ENCODE results near the gene ANKRD62.
"Not testable (repeated sequence)": the region's sequence is repeated elsewhere in the genome, so short reads cannot be mapped to it uniquely, and the experiment has no call there.

The ANKRD62 gene

DNA sequence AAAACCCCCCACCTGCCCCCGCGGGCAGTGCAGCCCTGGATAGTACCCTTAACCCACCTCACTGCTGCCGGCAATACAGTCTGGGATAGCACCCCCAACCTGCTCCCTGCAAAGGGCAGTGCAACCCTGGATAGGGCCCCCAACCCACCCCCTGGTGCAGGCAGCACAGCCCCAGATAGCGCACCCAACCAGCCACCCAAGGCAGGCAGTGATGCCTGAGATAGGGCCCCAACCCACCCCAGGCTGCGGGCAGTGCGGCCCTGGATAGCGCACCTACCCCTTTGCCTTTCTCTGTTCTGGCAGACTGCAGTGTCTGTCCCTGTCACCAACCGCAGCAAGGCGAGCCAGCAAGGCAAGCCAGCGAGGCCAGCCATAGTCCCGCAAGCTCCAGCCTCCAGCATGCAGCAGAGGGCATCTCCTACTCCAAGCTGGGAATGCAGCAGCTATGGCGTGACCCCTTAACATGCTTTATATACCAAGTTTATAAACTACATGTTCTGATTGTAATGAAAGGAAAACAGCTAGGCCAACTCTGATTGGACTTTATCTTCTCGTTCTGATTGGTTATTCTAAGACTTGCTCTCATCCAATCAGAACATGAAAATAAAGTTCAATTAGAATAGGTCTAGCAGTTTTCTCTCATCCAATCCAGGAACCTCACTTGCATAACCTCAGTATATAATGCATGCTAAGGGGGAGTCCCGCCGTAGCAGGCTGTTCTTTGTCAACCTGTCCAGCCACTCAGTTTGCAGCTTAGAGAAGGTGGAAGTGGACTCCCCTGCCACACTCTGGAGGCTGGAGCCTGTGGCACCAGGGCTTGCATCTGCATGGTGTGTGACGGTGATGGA is 34.1 kb upstream of the ANKRD62 start:
- no peak overlapping the region for H3K27ac Mint-ChIP-seq

GRCh38 chr18:12060182-12060870 is 33.3 kb upstream of the ANKRD62 start:
- H3K27me3 Mint-ChIP-seq (ENCODE audit: low read depth): no peaks in the 10 kb centered on the region
- no peaks in the 10 kb centered on the region for H3K36me3 Mint-ChIP-seq (ENCODE audit: low read depth)
- DNase-seq (ENCODE audit: low spot score): no peak
- no peaks in the 10 kb centered on the region for H3K4me1 Mint-ChIP-seq (ENCODE audit: low read depth)
- H3K9me3 Mint-ChIP-seq: no peaks in the 10 kb centered on the region
- H3K4me3 Mint-ChIP-seq: no peak overlapping the region
- H3K27ac Mint-ChIP-seq: no peak overlapping the region

More for the DNA sequence above, 34.1 kb upstream of the ANKRD62 start:
- H3K36me3 Mint-ChIP-seq (ENCODE audit: low read depth): no peaks in the 10 kb centered on the region
- no peaks in the 10 kb centered on the region for H3K4me1 Mint-ChIP-seq (ENCODE audit: low read depth)
- no peak overlapping the region for H3K4me3 Mint-ChIP-seq
- no peak for DNase-seq (ENCODE audit: low spot score)
- H3K27me3 Mint-ChIP-seq (ENCODE audit: low read depth): no peaks in the 10 kb centered on the region
- H3K9me3 Mint-ChIP-seq: no peaks in the 10 kb centered on the region

DNA sequence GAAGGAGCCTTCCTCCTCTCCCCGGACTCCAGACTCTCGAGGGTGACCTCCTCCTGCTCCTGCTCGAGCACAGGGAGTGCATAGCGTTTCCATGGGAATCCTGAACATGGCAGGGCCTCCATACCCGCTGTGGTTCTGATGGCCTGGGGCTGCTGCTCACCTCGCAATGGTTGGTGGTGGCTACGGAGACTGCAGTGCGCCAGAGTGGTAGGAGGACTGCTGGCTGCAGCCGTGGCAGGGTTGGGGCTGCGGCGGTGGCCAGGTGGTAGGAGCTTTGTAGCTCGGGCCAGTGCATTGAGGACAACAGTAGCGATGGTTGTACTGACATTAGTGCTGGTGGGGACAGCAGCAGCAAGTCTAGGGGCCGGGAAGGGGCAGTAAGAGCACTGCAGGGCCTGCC is 32.0 kb upstream of the ANKRD62 start:
- Mint-ChIP-seq H3K27me3 (ENCODE audit: low read depth) (no peaks in the 10 kb centered on the region), H3K4me1 (ENCODE audit: low read depth) (no peaks in the 10 kb centered on the region), H3K4me3 (no peak overlapping the region), H3K27ac (no peak overlapping the region), H3K36me3 (ENCODE audit: low read depth) (no peaks in the 10 kb centered on the region), H3K9me3 (no peaks in the 10 kb centered on the region)
- DNase-seq (ENCODE audit: low spot score): no peak

GRCh38 chr18:12062974-12063373 is 30.7 kb upstream of the ANKRD62 start:
- H3K4me3 Mint-ChIP-seq: no peak overlapping the region
- H3K9me3 Mint-ChIP-seq: no peaks in the 10 kb centered on the region
- no peaks in the 10 kb centered on the region for H3K27me3 Mint-ChIP-seq (ENCODE audit: low read depth)
- H3K4me1 Mint-ChIP-seq (ENCODE audit: low read depth): no peaks in the 10 kb centered on the region
- H3K27ac Mint-ChIP-seq: no peak overlapping the region
- DNase-seq (ENCODE audit: low spot score): no peak
- H3K36me3 Mint-ChIP-seq (ENCODE audit: low read depth): no peaks in the 10 kb centered on the region

GRCh38 chr18:12064086-12064763 is 29.4 kb upstream of the ANKRD62 start:
- Mint-ChIP-seq H3K27me3 (ENCODE audit: low read depth) (no peaks in the 10 kb centered on the region), H3K9me3 (no peaks in the 10 kb centered on the region), H3K27ac (no peak overlapping the region), H3K4me3 (no peak overlapping the region), H3K36me3 (ENCODE audit: low read depth) (no peaks in the 10 kb centered on the region), H3K4me1 (ENCODE audit: low read depth) (no peaks in the 10 kb centered on the region)
- no peak for DNase-seq (ENCODE audit: low spot score)

- no peaks in the 10 kb centered on the region for H3K36me3 Mint-ChIP-seq (ENCODE audit: low read depth)
- DNase-seq (ENCODE audit: low spot score): no peak
- H3K4me1 Mint-ChIP-seq (ENCODE audit: low read depth): no peaks in the 10 kb centered on the region
- peaks cover under 1% of the 10 kb centered on the region for H3K27me3 Mint-ChIP-seq (ENCODE audit: low read depth)
- H3K4me3 Mint-ChIP-seq: no peak overlapping the region
- H3K9me3 Mint-ChIP-seq: no peaks in the 10 kb centered on the region
- H3K27ac Mint-ChIP-seq: no peak overlapping the region
These were observed 28.2 kb upstream of the ANKRD62 start for GRCh38 chr18:12065397-12065796.

DNA sequence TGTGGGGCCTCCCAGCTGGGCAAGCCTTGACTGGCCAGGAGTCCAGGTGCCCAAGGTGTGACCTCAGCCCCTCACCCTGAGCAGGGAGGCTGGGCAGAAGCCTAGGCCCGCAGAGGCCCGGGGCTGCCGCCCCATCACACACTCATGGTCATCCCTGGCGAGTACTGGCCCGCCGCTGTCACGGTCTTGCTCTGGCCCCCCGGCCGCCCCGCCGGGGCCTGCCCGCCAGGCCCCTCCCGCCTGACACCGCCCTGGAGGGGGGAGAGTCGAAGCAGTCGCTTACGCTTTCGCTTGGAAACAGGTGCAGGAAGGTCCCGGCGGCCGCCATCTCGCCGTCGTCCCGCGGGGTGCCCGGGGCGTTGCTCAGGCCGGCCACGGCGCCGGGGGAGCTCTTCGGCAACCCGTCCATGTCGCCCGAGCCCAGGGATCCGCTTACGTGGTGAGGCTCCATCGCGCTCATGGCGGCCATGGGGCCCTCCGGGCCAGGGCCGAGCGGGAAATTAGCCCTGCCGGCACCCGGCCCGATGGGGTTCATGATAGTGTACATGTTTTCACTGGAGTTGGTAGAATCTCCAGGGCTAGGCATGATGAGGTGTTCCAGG is 26.6 kb upstream of the ANKRD62 start:
- Mint-ChIP-seq H3K27ac (no peak overlapping the region), H3K4me3 (no peak overlapping the region), H3K4me1 (ENCODE audit: low read depth) (no peaks in the 10 kb centered on the region), H3K36me3 (ENCODE audit: low read depth) (no peaks in the 10 kb centered on the region), H3K9me3 (no peaks in the 10 kb centered on the region), H3K27me3 (ENCODE audit: low read depth) (peaks cover 13% of the 10 kb centered on the region)
- no peak for DNase-seq (ENCODE audit: low spot score)

DNA sequence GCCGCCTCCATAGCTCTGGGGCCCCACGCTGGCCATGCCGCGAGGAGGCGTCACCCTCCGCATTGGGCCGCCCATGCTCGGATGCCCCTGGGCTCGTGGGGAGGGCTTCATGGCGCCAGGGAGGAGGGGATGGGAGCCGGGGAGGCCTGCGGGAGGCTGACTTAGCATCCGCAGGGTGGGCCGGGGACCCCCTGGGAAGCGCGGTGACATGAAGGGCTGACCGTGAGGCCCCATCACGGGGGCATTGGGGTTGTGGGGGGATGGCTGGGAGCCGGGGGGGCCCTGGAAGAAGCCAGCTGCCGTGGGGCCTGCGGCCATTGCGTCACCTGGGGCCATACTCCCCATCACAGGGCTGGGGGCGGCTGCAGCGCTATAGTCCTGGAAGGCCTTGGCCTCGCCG is 26.0 kb upstream of the ANKRD62 start:
- H3K27me3 Mint-ChIP-seq (ENCODE audit: low read depth): peaks cover 16% of the 10 kb centered on the region
- H3K4me1 Mint-ChIP-seq (ENCODE audit: low read depth): no peaks in the 10 kb centered on the region
- DNase-seq (ENCODE audit: low spot score): no peak
- H3K4me3 Mint-ChIP-seq: no peak overlapping the region
- H3K36me3 Mint-ChIP-seq (ENCODE audit: low read depth): no peaks in the 10 kb centered on the region
- no peaks in the 10 kb centered on the region for H3K9me3 Mint-ChIP-seq
- no peak overlapping the region for H3K27ac Mint-ChIP-seq

DNA sequence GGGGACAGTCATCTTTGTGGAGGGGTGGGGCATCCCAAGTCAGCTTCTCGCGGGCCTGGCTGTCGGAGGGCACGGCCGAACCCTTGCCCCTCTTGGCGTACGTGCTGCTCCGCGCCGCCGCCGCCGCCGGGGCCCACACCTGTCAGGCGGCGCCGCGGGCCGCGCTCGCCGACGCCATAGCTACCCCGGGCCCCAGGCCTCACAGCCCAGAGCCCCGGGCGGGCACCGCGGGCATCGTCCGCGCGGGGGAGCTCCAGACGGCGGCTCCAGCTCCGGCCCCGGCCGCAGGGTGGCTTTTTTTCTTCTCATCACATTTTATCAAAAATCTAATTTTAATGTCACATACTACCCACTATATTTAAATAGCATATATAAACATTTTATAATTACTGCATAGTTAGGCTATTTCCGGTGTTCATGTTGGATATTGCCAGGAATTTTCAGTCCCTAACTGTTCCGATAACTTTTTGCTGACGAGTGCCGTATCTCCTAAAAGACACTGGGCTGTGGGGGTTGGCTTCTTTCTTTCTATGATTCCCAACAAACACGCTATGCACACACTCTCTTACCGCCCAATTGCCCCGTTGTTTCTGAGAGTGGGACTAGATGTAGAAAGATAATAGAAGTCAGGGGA is 25.2 kb upstream of the ANKRD62 start:
- not testable (repeated sequence) for DNase-seq (ENCODE audit: low spot score); H3K4me1 Mint-ChIP-seq (ENCODE audit: low read depth); H3K9me3 Mint-ChIP-seq; H3K27ac Mint-ChIP-seq; H3K4me3 Mint-ChIP-seq; H3K36me3 Mint-ChIP-seq (ENCODE audit: low read depth)
- peaks cover 20% of the 10 kb centered on the region for H3K27me3 Mint-ChIP-seq (ENCODE audit: low read depth)

DNA sequence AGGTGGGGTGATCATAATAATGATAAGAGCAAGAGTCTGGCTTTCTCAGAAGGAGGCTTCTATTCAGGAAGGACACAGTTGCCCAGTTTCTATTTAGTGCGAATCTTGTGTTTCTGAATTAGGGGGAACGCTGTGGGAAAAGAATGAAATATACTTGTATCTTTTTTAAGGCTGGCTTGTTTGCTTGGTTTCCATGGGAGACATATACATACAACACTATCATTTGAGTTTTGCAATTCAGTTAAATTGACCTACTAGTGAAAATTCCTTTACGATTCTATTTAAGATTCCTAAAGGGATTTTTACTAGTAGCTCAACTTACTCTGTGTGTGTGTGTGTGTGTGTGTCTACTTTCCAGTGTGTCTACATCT is 24.7 kb upstream of the ANKRD62 start:
- Mint-ChIP-seq H3K9me3 (no peaks in the 10 kb centered on the region), H3K27ac (no peak overlapping the region), H3K4me1 (ENCODE audit: low read depth) (no peaks in the 10 kb centered on the region), H3K27me3 (ENCODE audit: low read depth) (peaks cover 22% of the 10 kb centered on the region), H3K4me3 (no peak overlapping the region), H3K36me3 (ENCODE audit: low read depth) (no peaks in the 10 kb centered on the region)
- no peak for DNase-seq (ENCODE audit: low spot score)

GRCh38 chr18:12071066-12071465 is 22.6 kb upstream of the ANKRD62 start:
- H3K36me3 Mint-ChIP-seq (ENCODE audit: low read depth): not testable (repeated sequence)

DNA sequence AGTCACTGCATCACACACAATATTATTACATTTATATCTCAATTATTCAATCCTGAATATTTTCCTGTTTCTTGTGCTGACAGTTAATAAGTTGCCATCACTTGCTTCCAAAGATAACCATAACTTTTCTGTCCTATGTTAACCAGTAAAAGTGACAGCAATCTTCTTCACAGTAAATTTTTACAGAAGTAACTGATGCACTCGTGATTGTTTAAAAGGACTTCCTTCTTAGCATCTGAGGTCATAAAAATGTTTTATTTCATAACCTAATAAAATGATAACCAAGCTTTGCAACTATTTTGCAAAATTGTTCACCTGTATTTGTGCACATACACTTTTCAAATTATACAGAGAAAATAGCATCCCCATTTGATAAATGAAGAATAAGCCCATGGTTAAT is 20.6 kb upstream of the ANKRD62 start:
- H3K4me3 Mint-ChIP-seq: no peak overlapping the region
- no peak for DNase-seq (ENCODE audit: low spot score)
- no peaks in the 10 kb centered on the region for H3K36me3 Mint-ChIP-seq (ENCODE audit: low read depth)
- H3K27ac Mint-ChIP-seq: no peak overlapping the region
- peaks cover 42% of the 10 kb centered on the region for H3K27me3 Mint-ChIP-seq (ENCODE audit: low read depth)
- no peaks in the 10 kb centered on the region for H3K9me3 Mint-ChIP-seq
- no peaks in the 10 kb centered on the region for H3K4me1 Mint-ChIP-seq (ENCODE audit: low read depth)

More at GRCh38 chr18:12071066-12071465, 22.6 kb upstream of the ANKRD62 start:
- H3K27ac Mint-ChIP-seq; H3K4me1 Mint-ChIP-seq (ENCODE audit: low read depth); H3K9me3 Mint-ChIP-seq; H3K4me3 Mint-ChIP-seq; DNase-seq (ENCODE audit: low spot score): not testable (repeated sequence)
- peaks cover 37% of the 10 kb centered on the region for H3K27me3 Mint-ChIP-seq (ENCODE audit: low read depth)

DNA sequence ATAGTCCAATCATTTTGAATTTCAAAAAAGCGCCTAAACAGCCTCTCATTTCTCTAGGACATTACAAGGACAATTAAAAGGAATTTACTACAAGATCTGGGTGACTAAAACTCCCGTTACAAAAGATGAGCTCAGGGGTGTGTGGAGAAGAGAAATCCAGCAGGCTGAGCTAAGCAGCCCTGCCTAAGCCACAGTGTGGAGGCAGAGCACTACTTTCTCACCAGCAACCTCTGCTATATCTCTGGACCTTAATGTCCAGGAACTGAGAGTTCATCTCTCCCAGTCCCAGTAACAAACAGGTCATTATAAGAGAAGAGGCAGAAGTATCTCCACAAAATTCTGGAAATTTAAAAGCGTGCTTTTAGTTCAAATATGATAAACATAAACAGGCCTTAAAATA is 18.9 kb upstream of the ANKRD62 start:
- Mint-ChIP-seq H3K27ac (no peak overlapping the region), H3K27me3 (ENCODE audit: low read depth) (peaks cover 50% of the 10 kb centered on the region), H3K36me3 (ENCODE audit: low read depth) (no peaks in the 10 kb centered on the region), H3K4me1 (ENCODE audit: low read depth) (no peaks in the 10 kb centered on the region), H3K4me3 (no peak overlapping the region), H3K9me3 (no peaks in the 10 kb centered on the region)
- no peak for DNase-seq (ENCODE audit: low spot score)
